K562 (cell line): ENCODE data around the gene ZNF598. TPM values are rescaled to one million over a fixed set of nuclear protein-coding genes. Genes with fewer than 3 reads are reported as not detected.
A peak's percentile ranks its signal among the peaks of the same experiment; 100 is the strongest.

ENCODE experiments used
- ATAC-seq: fragments of 200-7000 bp; cut with Tn5 transposase; 3 replicates; pipeline ENCODE4 v1.9.1; 2020; ENCODE audit warnings: moderate library complexity
- BruUV-seq: library from RNA; stranded (reverse); fragments of 400-500 nt; replicated peaks from 2 replicates; lab custom pipeline; 2021; lab: Mats Ljungman, UMichigan
- CTCF ChIA-PET: fragments of 300-600 bp; formaldehyde crosslinking; extraction: SDS; loops from one replicate; lab custom pipeline; 2021; ENCODE audit warnings: low intra/inter-chr PET ratio; lab: Yijun Ruan, JAX
- POLR2A ChIA-PET: fragments of 300-600, 350-650 bp; sonication (Branson Sonifier 250); formaldehyde crosslinking; extraction: SDS; loops from one replicate; lab custom pipeline; 2021; ENCODE audit warnings: antibody characterized with exemption, inconsistent platforms; lab: Yijun Ruan, JAX
- DNase-seq, 4 experiments: peaks; one replicate each; pipeline versions ENCODE4 v3.0.0 to v3.0.0-alpha.2; 2011 to 2018; ENCODE audit warnings: low spot score in 3 of 4, mixed read lengths in 3 of 4; ENCODE audit errors: extremely low read depth in 1 of 4
- FAIRE-seq: peaks from 2 replicates; lab custom pipeline; 2011; peaks lifted over from hg19 to GRCh38; lab: Jason Lieb, UNC
- H2AFZ ChIP-seq: 2 replicates; pipeline ENCODE4 v1.6.0; 2011; ENCODE audit warnings: low read depth, low read length, control low read depth, inconsistent platforms
- H3K27ac ChIP-seq: fragments of 200-600 bp; 3 replicates; pipeline ENCODE4 v1.8.0; 2011; ENCODE audit warnings: low read depth, mild to moderate bottlenecking, control low read depth, inconsistent platforms, low read length, moderate library complexity, mixed read lengths; ENCODE audit errors: extremely low read depth
- H3K27me3 ChIP-seq, 2 experiments: fragments of 300-600 bp in 1 of 2; 2 replicates in 1 of 2; 3 replicates in 1 of 2; pipeline versions ENCODE4 v1.6.0 to v1.8.0; 2011; ENCODE audit warnings: inconsistent platforms in 2 of 2, low read length in 2 of 2, mild to moderate bottlenecking in 1 of 2, mixed read lengths in 1 of 2, moderate library complexity in 1 of 2; ENCODE audit not compliant: control insufficient read depth in 2 of 2, insufficient read depth in 2 of 2
- H3K36me3 ChIP-seq: fragments of 300-600 bp; 3 replicates; pipeline ENCODE4 v1.8.0; 2011; ENCODE audit warnings: mild to moderate bottlenecking, low read length, inconsistent platforms; ENCODE audit not compliant: control insufficient read depth, insufficient read depth
- H3K4me1 ChIP-seq, 2 experiments: fragments of 200-600 bp in 1 of 2; replicated peaks in 1 of 2; 2 replicates in 1 of 2; 3 replicates in 1 of 2; pipeline versions ENCODE4 v1.5.1 to v1.8.0; 2011; ENCODE audit warnings: inconsistent platforms in 2 of 2, low read length in 2 of 2, mild to moderate bottlenecking in 1 of 2, mixed read lengths in 1 of 2, moderate library complexity in 1 of 2; ENCODE audit not compliant: control insufficient read depth in 2 of 2, insufficient read depth in 2 of 2
- H3K4me2 ChIP-seq: 2 replicates; pipeline ENCODE4 v1.6.1; 2011; ENCODE audit warnings: low read length, control low read depth, inconsistent platforms, mixed read lengths; ENCODE audit not compliant: insufficient read depth
- H3K4me3 ChIP-seq: fragments of 200-600 bp; sonication (generic), shearing (Covaris generic); 2 replicates; pipeline ENCODE4 v1.5.1; 2016; ENCODE audit warnings: control low read depth, inconsistent platforms
- H3K79me2 ChIP-seq: fragments of 200-600 bp; 3 replicates; pipeline ENCODE4 v1.8.0; 2011; ENCODE audit warnings: low read length, inconsistent platforms; ENCODE audit not compliant: control insufficient read depth, insufficient read depth
- H3K9ac ChIP-seq, 2 experiments: 2 replicates each; pipeline versions ENCODE4 v1.6.0 to v1.6.1; 2011; ENCODE audit warnings: low read depth in 2 of 2, low read length in 2 of 2, control low read depth in 1 of 2, inconsistent platforms in 1 of 2, mild to moderate bottlenecking in 1 of 2, mixed read lengths in 1 of 2; ENCODE audit not compliant: insufficient read depth in 1 of 2
- H3K9me1 ChIP-seq: one replicate; pipeline ENCODE4 v1.6.0; 2011; ENCODE audit warnings: inconsistent platforms, mild to moderate bottlenecking, low read length, moderate library complexity; ENCODE audit not compliant: control insufficient read depth, insufficient read depth
- H3K9me3 ChIP-seq: replicated peaks from 2 replicates; pipeline ENCODE4 v1.5.1; 2011; ENCODE audit warnings: low read depth, low read length, inconsistent platforms; ENCODE audit not compliant: control insufficient read depth, insufficient read depth
- H4K20me1 ChIP-seq: replicated peaks from 2 replicates; pipeline ENCODE4 v1.6.1; 2011; ENCODE audit warnings: low read length, inconsistent platforms, mixed read lengths; ENCODE audit not compliant: control insufficient read depth, insufficient read depth
- CBX3 ChIP-seq, 2 experiments: IDR thresholded peaks; 1 replicate in 1 of 2; 2 replicates in 1 of 2; pipeline ENCODE4 v1.6.1; 2012; ENCODE audit warnings: inconsistent platforms in 2 of 2, low read length in 2 of 2, borderline replicate concordance in 1 of 2, control low read depth in 1 of 2
- ID3 ChIP-seq, 2 experiments: fragments of 250-450 bp in 1 of 2; fragments of 450-650 bp in 1 of 2; sonication (Bioruptor Pico) in 1 of 2; IDR thresholded peaks; 2 replicates each; pipeline versions ENCODE4 v1.6.1 to v1.8.0; 2016 to 2021; ENCODE audit warnings: mild to moderate bottlenecking in 2 of 2, moderate library complexity in 2 of 2, missing compliant biosample characterization in 1 of 2, missing genetic modification characterization in 1 of 2
- L3MBTL2 ChIP-seq: fragments of 450-650 bp; IDR thresholded peaks from 2 replicates; pipeline ENCODE4 v1.6.1; 2016; ENCODE audit warnings: mild to moderate bottlenecking, moderate library complexity
- NR4A1 ChIP-seq, 2 experiments: fragments of 250-450 bp in 1 of 2; fragments of 450-650 bp in 1 of 2; sonication (Bioruptor Pico) in 1 of 2; IDR thresholded peaks; 2 replicates each; pipeline versions ENCODE4 v1.4.0 to v1.6.1; 2016 to 2020; ENCODE audit warnings: mild to moderate bottlenecking in 2 of 2, missing compliant biosample characterization in 1 of 2, missing genetic modification characterization in 1 of 2, moderate library complexity in 1 of 2
- POLR2A ChIP-seq: fragments of 450-650 bp; conservative IDR thresholded peaks from 2 replicates; pipeline ENCODE4 v1.6.1; 2016
- POLR2G ChIP-seq: fragments of 200-400 bp; formaldehyde crosslinking; IDR thresholded peaks from 2 replicates; pipeline ENCODE4 v1.6.1; 2017; ENCODE audit warnings: low read depth, mild to moderate bottlenecking, antibody characterized with exemption, low read length, moderate library complexity
- ZBTB33 ChIP-seq: sonication (generic); formaldehyde crosslinking; IDR thresholded peaks from 2 replicates; pipeline ENCODE4 v1.8.1; 2023; ENCODE audit warnings: mild to moderate bottlenecking, missing genetic modification reagents
- ZFPM2 ChIP-seq: fragments of 250-450 bp; sonication (Bioruptor Pico); IDR thresholded peaks from 2 replicates; pipeline ENCODE4 v1.5.1; 2022; ENCODE audit warnings: mild to moderate bottlenecking
- ZNF24 ChIP-seq: fragments of 450-650 bp; IDR thresholded peaks from 2 replicates; pipeline ENCODE4 v1.6.1; 2016
- ZNF445 ChIP-seq: fragments of 250-450 bp; sonication (Bioruptor Pico); IDR thresholded peaks from 2 replicates; pipeline ENCODE4 v1.4.0; 2020; ENCODE audit warnings: low read depth, mild to moderate bottlenecking, moderate library complexity
- ZNF449 ChIP-seq: fragments of 250-450 bp; sonication (Bioruptor Pico); IDR thresholded peaks from 2 replicates; pipeline ENCODE4 v1.8.0; 2022; ENCODE audit warnings: moderate library complexity, mild to moderate bottlenecking, inconsistent platforms
- ZNF740 ChIP-seq, 3 experiments: fragments of 200-800 bp in 1 of 3; sonication (Bioruptor generic) in 1 of 3; sonication (generic) in 1 of 3; formaldehyde crosslinking in 1 of 3; IDR thresholded peaks; 2 replicates each; pipeline versions ENCODE4 v1.6.1 to v1.8.0; 2016 to 2022; ENCODE audit warnings: mild to moderate bottlenecking in 2 of 3, missing compliant biosample characterization in 2 of 3, missing genetic modification characterization in 2 of 3, missing genetic modification reagents in 1 of 3
- WGBS: fragments of 100-300 bp; shearing (Covaris generic); methylation state at CpG from one replicate; pipeline ENCODE4 v1.1.6; 2016; ENCODE audit warnings: low coverage, mixed read lengths; ENCODE audit not compliant: insufficient coverage; ENCODE audit errors: missing lambda C conversion rate; 5-methylcytosine and 5-hydroxymethylcytosine counted together
- in situ Hi-C: fragments of 300-500 bp; cut with MboI; formaldehyde crosslinking; loops from 4 replicates; pipeline ENCODE4 v1.15.0; 2018; ENCODE audit warnings: inconsistent platforms, mixed read lengths
- intact Hi-C: fragments of 100-400 bp; cut with micrococcal nuclease; formaldehyde crosslinking; loops from 2 replicates; pipeline ENCODE4 v1.14.2; 2022
- polyA plus RNA-seq, 8 experiments: library from polyadenylated mRNA; depleted of rRNA in 4 of 8; stranded (reverse) in 5 of 8; unstranded in 3 of 8; fragments of >200 nt; fragmentation: Nextera tagmentation in 2 of 8; fragmentation: Illumina TruSeq in 1 of 8; extraction: Ambion mirVana in 2 of 8; extraction: Trizol in 1 of 8; gene quantifications; 2 replicates each; pipeline versions ENCODE4 v1.2.1 to v1.2.3, GENCODE V29; 2011 to 2014; ENCODE audit warnings: inconsistent platforms in 1 of 8, missing spikeins in 1 of 8
- total RNA-seq, 7 experiments: library from RNA; depleted of rRNA in 6 of 7; stranded (reverse); fragments of >200 nt in 6 of 7; fragmentation: Illumina TruSeq in 2 of 7; extraction: Trizol in 2 of 7; gene quantifications; 2 replicates each; pipeline versions ENCODE4 v1.2.1 to v1.2.3, GENCODE V29; 2011 to 2021; ENCODE audit warnings: low replicate concordance in 1 of 7

ZNF598 gene
- total and polyA plus RNA-seq, 9 of the 15 experiments (the other 6 are each of a cell fraction or from before 2014, with no cell fraction given): 0.11 to 115 (median 29.6) TPM

- no peak for DNase-seq
- no peak for FAIRE-seq
- no peak overlapping the region for H2AFZ ChIP-seq
- H3K4me1 ChIP-seq: peaks cover 6 to 84% of the 10 kb centered on the region in 2 experiments; a peak in 4 of 5 replicates
- no peak overlapping the region for H3K4me3 ChIP-seq
- CTCF ChIA-PET: no interaction called here
- H4K20me1 ChIP-seq: no peaks in the 10 kb centered on the region
- in situ Hi-C loops (no loop called here), intact Hi-C loops (no loop called here)
- no peak overlapping the region for H3K4me2 ChIP-seq
- BruUV-seq: no TSS peak
- ATAC-seq: no peak
- H3K36me3 ChIP-seq: peaks cover 44% of the 10 kb centered on the region; the same call in 2 of the 3 replicates
- H3K9me1 ChIP-seq: no peaks in the 10 kb centered on the region
- no peak overlapping the region for H3K27ac ChIP-seq
- no peak for TF ChIP-seq ZNF445 (CRISPR knock-in tag)
- peak; percentile 32; the same call in 1 of the 2 replicates for TF ChIP-seq POLR2A
- TF ChIP-seq ZNF740 (CRISPR knock-in tag; IDR thresholded peaks at IDR 0.05): no peak
- TF ChIP-seq ZNF740 (tag; IDR thresholded peaks at IDR 0.05): no peak
- no peak for TF ChIP-seq ZNF449 (CRISPR knock-in tag)
- no peak for TF ChIP-seq ID3 (CRISPR knock-in tag; IDR thresholded peaks at IDR 0.05)
- no peak for TF ChIP-seq ID3 (tag; IDR thresholded peaks at IDR 0.05)
- TF ChIP-seq POLR2G: peak; percentile 62
- no peak for TF ChIP-seq ZFPM2 (CRISPR knock-in tag)
- TF ChIP-seq ZNF24: no peak
- no peak for TF ChIP-seq CBX3 (IDR thresholded peaks at IDR 0.05; ENCODE audit: borderline replicate concordance in 1 of 2, low read length in 2 of 2)
- TF ChIP-seq NR4A1 (CRISPR knock-in tag; IDR thresholded peaks at IDR 0.05): no peak
- TF ChIP-seq NR4A1 (tag; IDR thresholded peaks at IDR 0.05): no peak
- peak; percentile 90; the same call in 1 of the 2 replicates for TF ChIP-seq ZBTB33 (CRISPR knock-in tag)
- no peak for TF ChIP-seq L3MBTL2
- POLR2A ChIA-PET: interaction anchor here (0.9 to 10.2 kb wide), 3 partner anchors 9 to 17 kb away, joined by 3 to 103 read pairs (median 16); partner anchors contain the start of genes RNF151, RPS2 and TBL3
- H3K9me3 ChIP-seq: no peaks in the 10 kb centered on the region
- peak overlapping the region in 1 of 2 experiments; percentile 70; a peak in 2 of 4 replicates for H3K9ac ChIP-seq
- H3K79me2 ChIP-seq: peaks cover 13% of the 10 kb centered on the region
- no peaks in the 10 kb centered on the region for H3K27me3 ChIP-seq
- WGBS: 43% methylated on average over 16 of the region's 16 CpGs
Measured at GRCh38 chr16:1980770-1981087, 28.9 kb downstream of the ZNF598 start.
